Cerebellar nuclear complex (tissue), 1 donor: ENCODE results near the gene PRRX1.

Source experiments
- DNase-seq, 2 experiments: peaks; one replicate each; lab custom pipeline; 2025; lab: John Stamatoyannopoulos, UW

PRRX1 gene

GRCh38 chr1:170769691-170770090 is 105.8 kb downstream of the PRRX1 start:
- no peak for DNase-seq

DNA sequence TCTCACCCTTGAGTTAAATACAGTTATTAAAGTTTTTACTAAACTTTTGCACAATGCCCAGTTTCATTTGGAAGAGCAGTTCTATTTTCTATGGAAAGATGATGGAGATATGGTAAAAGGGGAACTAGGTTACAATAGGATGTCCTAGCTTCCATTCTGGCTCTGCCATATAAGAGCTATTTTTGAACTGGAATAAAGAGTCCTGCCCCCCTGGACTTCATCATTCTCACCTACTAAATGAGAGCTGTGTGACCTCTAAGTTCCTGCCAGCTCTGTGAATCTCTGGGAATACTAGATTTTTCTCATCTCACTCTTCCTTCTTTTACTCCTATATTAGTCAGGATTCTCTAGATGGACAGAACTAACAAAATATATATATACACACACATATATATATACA is 106.3 kb downstream of the PRRX1 start:
- DNase-seq, result no peak

GRCh38 chr1:170776252-170776651 is 112.3 kb downstream of the PRRX1 start:
- DNase-seq, result no peak

DNA sequence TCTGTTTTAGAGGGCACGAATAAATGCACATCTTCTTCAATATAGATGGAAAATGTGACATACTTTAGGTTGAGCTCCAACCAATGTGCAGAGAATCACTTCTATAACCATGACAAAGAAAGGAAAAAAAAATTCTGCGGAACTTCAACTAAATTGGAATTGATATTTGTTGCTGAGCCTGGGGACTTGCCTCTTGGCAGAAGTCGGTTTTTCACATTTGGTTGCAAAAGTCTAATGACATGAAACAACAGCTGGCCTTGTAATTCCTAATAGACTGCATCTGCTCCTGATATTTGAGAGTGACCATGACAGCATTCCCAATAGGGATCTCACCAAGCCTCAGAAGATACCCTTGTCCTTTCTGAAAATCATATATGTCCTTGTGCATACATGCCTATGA is 112.8 kb downstream of the PRRX1 start:
- DNase-seq, result no peak
